ENCODE data around the gene CACNA1C. TPM values are rescaled to one million over a fixed set of nuclear protein-coding genes. Genes with fewer than 3 reads are reported as not detected.

CACNA1C gene
- total and polyA plus RNA-seq, 2 donors (not counting 1 experiment from before 2014, with no cell fraction given) = 7.6 to 11.4 TPM

GRCh38 chr12:2477009-2477766 lies 424.4 kb downstream of the CACNA1C start:
- H3K27ac ChIP-seq (ENCODE audit: insufficient read depth, low read length) = no peak overlapping the region
- no peak overlapping the region for H3K4me3 ChIP-seq (replicated peaks in 1 of 4; ENCODE audit: control extremely low read depth in 1 of 4, insufficient read depth in 1 of 4, low read depth in 3 of 4, low read length in 4 of 4)
- H4K20me1 ChIP-seq (ENCODE audit: control insufficient read depth, extremely low read depth, insufficient read depth, low read length) = no peaks in the 10 kb centered on the region
- H3K27me3 ChIP-seq (ENCODE audit: control insufficient read depth, insufficient read depth, low read length) = no peaks in the 10 kb centered on the region
- H3K4me1 ChIP-seq (ENCODE audit: control insufficient read depth, extremely low read depth, insufficient read depth, low read length) = no peaks in the 10 kb centered on the region
- no peak overlapping the region for H2AFZ ChIP-seq (ENCODE audit: low read length)
- no peak for DNase-seq (ENCODE audit: low read depth in 2 of 2)
- TF ChIP-seq EZH2 (IDR thresholded peaks at IDR 0.05; ENCODE audit: low read length, missing control alignments) (no peak), CTCF (conservative IDR thresholded peaks at IDR 0.05 in 1 of 2, IDR thresholded peaks at IDR 0.05 in 1 of 2; ENCODE audit: low read depth in 1 of 2, low read length in 2 of 2) (no peak)
- H3K79me2 ChIP-seq (ENCODE audit: control insufficient read depth, insufficient read depth, low read length) = no peaks in the 10 kb centered on the region
- H3K4me2 ChIP-seq (ENCODE audit: extremely low read depth, insufficient read depth, low read length) = no peak overlapping the region
- H3K36me3 ChIP-seq (ENCODE audit: control insufficient read depth, insufficient read depth, low read length) = no peaks in the 10 kb centered on the region
- no peak overlapping the region for H3K9ac ChIP-seq (ENCODE audit: insufficient read depth, low read length)
- no peaks in the 10 kb centered on the region for H3K9me3 ChIP-seq (ENCODE audit: control insufficient read depth, insufficient read depth, low read depth, low read length)

GRCh38 chr12:2479851-2480535 lies 427.2 kb downstream of the CACNA1C start:
- H3K79me2 ChIP-seq (ENCODE audit: control insufficient read depth, insufficient read depth, low read length) = no peaks in the 10 kb centered on the region
- H3K4me1 ChIP-seq (ENCODE audit: control insufficient read depth, extremely low read depth, insufficient read depth, low read length) = no peaks in the 10 kb centered on the region
- H3K4me2 ChIP-seq (ENCODE audit: extremely low read depth, insufficient read depth, low read length) = no peak overlapping the region
- H3K27ac ChIP-seq (ENCODE audit: insufficient read depth, low read length) = no peak overlapping the region
- H3K9ac ChIP-seq (ENCODE audit: insufficient read depth, low read length) = no peak overlapping the region
- H3K27me3 ChIP-seq (ENCODE audit: control insufficient read depth, insufficient read depth, low read length) = no peaks in the 10 kb centered on the region
- DNase-seq (ENCODE audit: low read depth in 2 of 2) = no peak
- no peak overlapping the region for H2AFZ ChIP-seq (ENCODE audit: low read length)
- H4K20me1 ChIP-seq (ENCODE audit: control insufficient read depth, extremely low read depth, insufficient read depth, low read length) = no peaks in the 10 kb centered on the region
- TF ChIP-seq EZH2 (IDR thresholded peaks at IDR 0.05; ENCODE audit: low read length, missing control alignments) = no peak
- no peak for TF ChIP-seq CTCF (conservative IDR thresholded peaks at IDR 0.05 in 1 of 2, IDR thresholded peaks at IDR 0.05 in 1 of 2; ENCODE audit: low read depth in 1 of 2, low read length in 2 of 2)
- no peak overlapping the region for H3K4me3 ChIP-seq (replicated peaks in 1 of 4; ENCODE audit: control extremely low read depth in 1 of 4, insufficient read depth in 1 of 4, low read depth in 3 of 4, low read length in 4 of 4)
- no peaks in the 10 kb centered on the region for H3K36me3 ChIP-seq (ENCODE audit: control insufficient read depth, insufficient read depth, low read length)
- H3K9me3 ChIP-seq (ENCODE audit: control insufficient read depth, insufficient read depth, low read depth, low read length) = no peaks in the 10 kb centered on the region

GRCh38 chr12:2481346-2481745 lies 428.6 kb downstream of the CACNA1C start:
- no peak overlapping the region for H3K9ac ChIP-seq (ENCODE audit: insufficient read depth, low read length)
- no peak for DNase-seq (ENCODE audit: low read depth in 2 of 2)
- no peaks in the 10 kb centered on the region for H3K4me1 ChIP-seq (ENCODE audit: control insufficient read depth, extremely low read depth, insufficient read depth, low read length)
- no peaks in the 10 kb centered on the region for H3K27me3 ChIP-seq (ENCODE audit: control insufficient read depth, insufficient read depth, low read length)
- H3K9me3 ChIP-seq (ENCODE audit: control insufficient read depth, insufficient read depth, low read depth, low read length) = no peaks in the 10 kb centered on the region
- H3K4me2 ChIP-seq (ENCODE audit: extremely low read depth, insufficient read depth, low read length) = no peak overlapping the region
- no peak overlapping the region for H3K27ac ChIP-seq (ENCODE audit: insufficient read depth, low read length)
- no peak overlapping the region for H2AFZ ChIP-seq (ENCODE audit: low read length)
- H3K79me2 ChIP-seq (ENCODE audit: control insufficient read depth, insufficient read depth, low read length) = no peaks in the 10 kb centered on the region
- no peak for TF ChIP-seq CTCF (conservative IDR thresholded peaks at IDR 0.05 in 1 of 2, IDR thresholded peaks at IDR 0.05 in 1 of 2; ENCODE audit: low read depth in 1 of 2, low read length in 2 of 2)
- no peak for TF ChIP-seq EZH2 (IDR thresholded peaks at IDR 0.05; ENCODE audit: low read length, missing control alignments)
- H3K36me3 ChIP-seq (ENCODE audit: control insufficient read depth, insufficient read depth, low read length) = no peaks in the 10 kb centered on the region
- no peaks in the 10 kb centered on the region for H4K20me1 ChIP-seq (ENCODE audit: control insufficient read depth, extremely low read depth, insufficient read depth, low read length)
- no peak overlapping the region for H3K4me3 ChIP-seq (replicated peaks in 1 of 4; ENCODE audit: control extremely low read depth in 1 of 4, insufficient read depth in 1 of 4, low read depth in 3 of 4, low read length in 4 of 4)
